ENCODE results near the gene ZSCAN20. TPM values are rescaled to one million over a fixed set of nuclear protein-coding genes. Genes with fewer than 3 reads are reported as not detected.

ZSCAN20 gene
- total RNA-seq, 1 donor from 2014 or later = 5.7 TPM

DNA sequence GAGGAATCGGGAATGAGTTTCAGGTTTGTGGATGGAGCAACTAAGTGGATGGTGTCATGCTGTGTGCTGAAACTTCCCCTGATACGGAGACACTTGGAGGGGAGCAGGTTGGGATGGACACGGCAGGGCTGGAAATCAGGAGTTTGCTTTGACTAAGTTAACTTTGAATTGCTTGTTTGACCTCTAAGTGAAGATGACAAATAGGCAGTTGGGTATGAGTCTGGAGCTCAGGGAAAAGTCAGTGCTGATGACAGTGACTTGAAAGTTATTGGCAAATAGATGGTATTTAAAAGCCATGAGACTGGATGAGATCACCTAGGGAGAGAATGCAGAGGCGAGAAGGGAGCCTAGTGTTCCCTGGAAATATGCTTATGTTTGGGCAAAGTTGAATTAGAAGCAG lies 12.8 kb upstream of the ZSCAN20 start:
- Histone ChIP-seq H3K9me3 (replicated peaks) (no peaks in the 10 kb centered on the region), H3K4me1 (peaks cover 48% of the 10 kb centered on the region), H3K27me3 (ENCODE audit: low read depth) (no peaks in the 10 kb centered on the region), H3K27ac (replicated peaks) (peak overlapping the region; percentile 87), H3K4me3 (no peak overlapping the region), H3K36me3 (no peaks in the 10 kb centered on the region)
- DNase-seq = no peak
- no peak for TF ChIP-seq CTCF (IDR thresholded peaks at IDR 0.05; ENCODE audit: borderline replicate concordance)
- intact Hi-C loops (cut with micrococcal nuclease) = loop anchor here (10.0 kb wide), 2 partner anchors 85 to 165 kb away; no protein-coding TSS in a partner anchor

- intact Hi-C loops (cut with micrococcal nuclease) = loop anchor here (10.0 kb wide), 1 partner anchor 165 kb away; no protein-coding TSS in a partner anchor
- H3K4me1 ChIP-seq = peaks cover 48% of the 10 kb centered on the region
- no peaks in the 10 kb centered on the region for H3K9me3 ChIP-seq (replicated peaks)
- H3K27me3 ChIP-seq (ENCODE audit: low read depth) = no peaks in the 10 kb centered on the region
- no peak for TF ChIP-seq CTCF (IDR thresholded peaks at IDR 0.05; ENCODE audit: borderline replicate concordance)
- no peak for DNase-seq
- peak overlapping the region; percentile 87 for H3K27ac ChIP-seq (replicated peaks)
- no peaks in the 10 kb centered on the region for H3K36me3 ChIP-seq
- H3K4me3 ChIP-seq = peak overlapping the region; percentile 42
Observed at GRCh38 chr1:33460144-33460543, 12.3 kb upstream of the ZSCAN20 start.

GRCh38 chr1:33460947-33461629 lies 11.4 kb upstream of the ZSCAN20 start:
- no peaks in the 10 kb centered on the region for H3K36me3 ChIP-seq
- H3K27ac ChIP-seq (replicated peaks) = peak overlapping the region; percentile 87
- intact Hi-C loops (cut with micrococcal nuclease) = loop anchor here (10.0 kb wide), 1 partner anchor 166 kb away; no protein-coding TSS in a partner anchor
- no peaks in the 10 kb centered on the region for H3K27me3 ChIP-seq (ENCODE audit: low read depth)
- H3K4me1 ChIP-seq = peaks cover 45% of the 10 kb centered on the region
- H3K4me3 ChIP-seq = peak overlapping the region; percentile 42
- no peak for TF ChIP-seq CTCF (IDR thresholded peaks at IDR 0.05; ENCODE audit: borderline replicate concordance)
- H3K9me3 ChIP-seq (replicated peaks) = no peaks in the 10 kb centered on the region
- DNase-seq = peak; percentile 55

DNA sequence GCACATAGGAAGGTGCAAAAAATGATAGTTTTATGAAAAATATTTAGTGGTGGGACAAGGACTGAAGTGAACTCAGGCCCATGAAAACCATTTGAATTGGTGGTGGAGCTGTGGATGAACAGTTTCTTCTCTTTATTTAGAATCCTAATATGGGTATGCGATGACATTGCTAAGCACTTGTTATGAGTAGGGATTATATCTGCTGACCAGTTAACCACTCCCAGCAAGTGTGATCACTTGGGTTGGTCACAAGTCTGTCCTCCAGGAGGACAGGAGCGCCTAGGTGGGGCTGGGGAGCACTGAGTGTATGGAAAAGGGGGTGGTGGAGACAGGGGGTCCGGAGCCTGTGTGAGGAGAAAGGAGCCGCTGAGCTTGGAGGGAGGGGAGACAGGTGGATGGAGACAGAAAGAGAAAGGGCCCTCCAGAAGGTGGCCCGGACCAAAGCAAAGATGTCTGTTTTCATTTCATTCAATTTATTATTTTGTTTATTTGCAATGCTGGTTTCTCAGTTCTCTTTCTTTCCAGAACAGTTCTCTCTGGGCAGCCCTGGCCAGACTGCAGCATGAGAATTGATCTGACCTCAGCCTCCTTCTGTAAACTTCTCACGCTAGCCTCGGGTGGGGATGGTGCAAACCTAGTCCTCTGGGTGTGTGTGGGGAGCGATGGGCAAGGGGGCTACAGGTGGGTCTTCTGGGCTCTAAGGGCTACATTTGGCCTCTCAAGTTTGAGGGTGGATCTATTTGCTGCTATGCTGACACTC lies 9.9 kb upstream of the ZSCAN20 start:
- DNase-seq = no peak
- Histone ChIP-seq H3K27ac (replicated peaks) (no peak overlapping the region), H3K27me3 (ENCODE audit: low read depth) (no peaks in the 10 kb centered on the region), H3K4me3 (no peak overlapping the region), H3K9me3 (replicated peaks) (no peaks in the 10 kb centered on the region), H3K36me3 (no peaks in the 10 kb centered on the region), H3K4me1 (peaks cover 42% of the 10 kb centered on the region)
- no peak for TF ChIP-seq CTCF (IDR thresholded peaks at IDR 0.05; ENCODE audit: borderline replicate concordance)
- intact Hi-C loops (cut with micrococcal nuclease) = loop anchor here (10.0 kb wide), 1 partner anchor 168 kb away; no protein-coding TSS in a partner anchor

DNA sequence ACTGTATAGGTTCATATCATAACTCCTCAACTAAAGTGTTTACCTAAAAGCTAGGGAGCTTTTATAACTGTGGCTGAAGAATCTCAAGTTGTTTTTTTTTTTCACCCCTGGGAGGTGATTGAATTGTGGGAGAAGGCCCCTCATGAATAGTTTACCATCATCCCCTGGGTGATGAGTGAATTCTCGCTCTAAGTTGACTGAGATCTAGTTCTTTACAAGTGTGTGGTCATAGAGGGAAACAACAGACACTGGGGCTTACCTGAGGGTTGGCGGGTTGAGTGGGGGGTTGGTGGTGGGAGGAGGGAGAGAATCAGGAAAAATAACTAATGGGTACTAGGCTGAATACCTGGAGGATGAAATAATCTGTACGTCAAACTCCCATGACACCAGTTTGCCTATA lies 7.9 kb upstream of the ZSCAN20 start:
- intact Hi-C loops (cut with micrococcal nuclease) = loop anchor here (10.0 kb wide), 1 partner anchor 170 kb away; no protein-coding TSS in a partner anchor
- no peak overlapping the region for H3K27ac ChIP-seq (replicated peaks)
- no peaks in the 10 kb centered on the region for H3K9me3 ChIP-seq (replicated peaks)
- TF ChIP-seq CTCF (IDR thresholded peaks at IDR 0.05; ENCODE audit: borderline replicate concordance) = no peak
- H3K4me1 ChIP-seq = peaks cover 39% of the 10 kb centered on the region
- no peaks in the 10 kb centered on the region for H3K27me3 ChIP-seq (ENCODE audit: low read depth)
- DNase-seq = no peak
- H3K4me3 ChIP-seq = no peak overlapping the region
- H3K36me3 ChIP-seq = no peaks in the 10 kb centered on the region

Measured in left ventricle myocardium inferior (tissue), 1 donor.